22Rv1 (cell line): Measurements from ENCODE around the gene STOML1.
A peak's percentile ranks its signal among the peaks of the same experiment; 100 is the strongest.

Experiments
- ZFX ChIP-seq: fragments of 450-650 bp; IDR thresholded peaks from 2 replicates; pipeline ENCODE4 v1.6.1; 2017; ENCODE audit warnings: antibody characterized with exemption, borderline replicate concordance
- TF ChIP-seq, protein P1 (sequence below): fragments of 450-650 bp; IDR thresholded peaks from 2 replicates; pipeline ENCODE4 v1.5.1; 2017; ENCODE audit warnings: mild to moderate bottlenecking

DNA sequence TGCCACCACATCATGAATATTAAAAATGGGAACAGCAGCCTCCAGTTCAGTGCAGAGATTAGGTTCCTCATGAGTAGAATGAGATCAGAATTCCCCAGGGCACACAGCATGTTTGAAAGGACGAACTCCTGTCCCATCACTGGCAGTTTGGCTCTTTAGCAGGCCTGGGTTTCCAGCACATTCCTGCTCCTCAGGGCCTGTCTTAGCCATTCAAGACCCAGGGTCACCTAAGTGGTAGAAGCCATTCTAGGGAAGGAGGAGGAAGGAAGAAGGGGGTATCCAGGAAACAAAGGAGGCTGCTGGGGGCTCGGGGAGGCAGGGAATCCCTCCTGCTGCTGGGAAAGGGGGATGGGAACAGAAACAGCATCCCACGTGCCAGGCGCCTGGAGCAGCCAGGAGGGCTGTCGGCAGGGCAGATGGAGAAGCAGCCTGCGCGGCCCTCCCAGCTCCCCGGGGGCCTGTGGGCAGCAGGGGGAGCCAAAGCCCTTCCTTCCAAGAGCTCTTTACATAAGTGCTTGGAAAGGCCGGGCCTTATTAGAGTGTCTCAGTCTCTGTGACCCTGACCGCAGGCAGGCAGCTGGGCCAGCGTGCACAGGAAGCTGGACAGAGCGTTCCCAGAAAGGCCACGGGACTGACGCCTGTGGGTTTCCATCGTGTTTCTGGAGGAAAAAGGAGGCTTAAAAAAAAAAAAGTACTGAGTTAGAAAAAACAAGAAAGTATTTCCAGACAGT is 41.1 kb downstream of the STOML1 start:
- TF ChIP-seq, protein P1, sequence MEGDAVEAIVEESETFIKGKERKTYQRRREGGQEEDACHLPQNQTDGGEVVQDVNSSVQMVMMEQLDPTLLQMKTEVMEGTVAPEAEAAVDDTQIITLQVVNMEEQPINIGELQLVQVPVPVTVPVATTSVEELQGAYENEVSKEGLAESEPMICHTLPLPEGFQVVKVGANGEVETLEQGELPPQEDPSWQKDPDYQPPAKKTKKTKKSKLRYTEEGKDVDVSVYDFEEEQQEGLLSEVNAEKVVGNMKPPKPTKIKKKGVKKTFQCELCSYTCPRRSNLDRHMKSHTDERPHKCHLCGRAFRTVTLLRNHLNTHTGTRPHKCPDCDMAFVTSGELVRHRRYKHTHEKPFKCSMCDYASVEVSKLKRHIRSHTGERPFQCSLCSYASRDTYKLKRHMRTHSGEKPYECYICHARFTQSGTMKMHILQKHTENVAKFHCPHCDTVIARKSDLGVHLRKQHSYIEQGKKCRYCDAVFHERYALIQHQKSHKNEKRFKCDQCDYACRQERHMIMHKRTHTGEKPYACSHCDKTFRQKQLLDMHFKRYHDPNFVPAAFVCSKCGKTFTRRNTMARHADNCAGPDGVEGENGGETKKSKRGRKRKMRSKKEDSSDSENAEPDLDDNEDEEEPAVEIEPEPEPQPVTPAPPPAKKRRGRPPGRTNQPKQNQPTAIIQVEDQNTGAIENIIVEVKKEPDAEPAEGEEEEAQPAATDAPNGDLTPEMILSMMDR: peak; percentile 37; the same call in 1 of the 2 replicates
- no peak for TF ChIP-seq ZFX
